GM21717 (cell line): Measurements from ENCODE around the gene TLN1.
A peak's percentile ranks its signal among the peaks of the same experiment; 100 is the strongest.

Experiments
- ATAC-seq: cut with Tn5 transposase; IDR thresholded peaks from one replicate; pipeline ENCODE4 v1.9.1; 2021; ENCODE audit warnings: mild to moderate bottlenecking, moderate library complexity; ENCODE audit not compliant: unreplicated experiment

Gene TLN1

DNA sequence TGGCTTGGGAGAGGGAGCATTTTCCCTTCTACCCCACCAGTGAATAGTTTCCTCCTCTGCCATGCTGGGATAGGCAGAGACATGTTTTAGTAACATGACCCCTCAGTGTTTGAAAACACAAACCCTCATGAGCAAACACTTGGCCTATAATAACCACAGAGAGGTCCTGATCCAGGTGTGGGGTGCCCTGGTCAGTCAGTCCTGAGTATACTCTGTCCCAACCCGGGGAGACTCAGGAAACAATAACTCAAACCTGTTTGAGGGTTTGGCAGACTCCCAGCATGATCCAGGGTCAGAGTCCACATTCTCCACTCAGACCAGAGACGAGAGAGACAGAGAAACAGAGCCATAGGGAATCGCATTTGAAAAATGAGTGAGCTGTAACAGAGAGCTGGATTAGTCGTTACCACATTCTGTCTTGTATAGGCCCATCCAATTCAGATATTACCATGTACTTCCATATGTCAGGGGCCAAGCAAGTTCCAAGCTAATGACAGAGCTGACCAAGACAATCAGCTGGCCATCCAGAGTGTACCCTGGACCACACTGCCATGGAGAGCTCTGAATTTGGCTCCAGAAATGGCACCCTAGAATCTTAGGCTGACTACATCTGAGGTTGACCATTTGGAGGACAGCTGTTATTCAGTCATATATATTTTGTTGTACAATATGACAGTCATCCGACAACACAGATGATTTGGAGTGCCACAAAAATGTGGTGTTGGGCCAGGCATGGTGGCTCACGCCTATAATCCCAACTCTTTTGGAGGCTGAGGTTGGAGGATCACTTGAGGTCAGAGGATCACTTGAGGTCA is 62.5 kb downstream of the TLN1 start:
- ATAC-seq = no peak

DNA sequence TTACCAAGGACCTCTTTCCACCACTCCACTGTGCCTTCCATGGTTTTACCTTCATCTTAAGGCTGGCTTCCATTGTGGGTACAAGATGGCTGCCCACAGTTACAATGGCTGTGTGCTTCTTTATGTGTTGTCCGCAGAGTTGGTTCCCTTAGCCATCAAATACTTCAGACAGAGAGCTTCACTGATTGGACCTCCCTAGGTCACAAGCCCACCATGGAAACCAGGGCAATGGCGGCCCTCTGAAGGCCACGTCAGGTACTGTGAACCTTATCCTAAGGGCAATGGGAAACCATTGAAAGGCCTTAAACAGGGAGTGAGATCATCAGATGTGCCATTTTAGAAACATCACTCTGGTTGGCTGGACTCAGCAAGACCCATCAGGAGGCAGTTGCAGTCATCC is 64.1 kb downstream of the TLN1 start:
- no peak for ATAC-seq

DNA sequence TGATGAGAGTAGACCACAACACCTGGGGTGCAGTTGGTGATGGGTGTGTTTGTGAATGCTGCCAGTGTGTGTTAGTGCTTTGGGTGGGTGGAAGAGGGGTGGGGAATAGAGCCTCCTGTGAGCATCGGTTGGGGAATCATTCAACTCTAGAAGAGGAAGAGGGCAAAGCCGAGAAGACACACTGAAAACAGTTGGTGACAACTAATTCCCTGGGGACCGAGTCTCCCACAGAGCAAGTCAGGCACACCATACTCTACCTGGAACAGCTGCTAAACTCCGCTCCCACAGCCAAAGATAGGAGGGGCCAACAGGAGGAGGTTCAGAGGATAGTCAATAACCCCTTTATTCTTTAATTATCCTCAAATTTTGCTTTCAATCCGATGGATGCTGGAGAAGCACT is 65.4 kb downstream of the TLN1 start:
- ATAC-seq = no peak

DNA sequence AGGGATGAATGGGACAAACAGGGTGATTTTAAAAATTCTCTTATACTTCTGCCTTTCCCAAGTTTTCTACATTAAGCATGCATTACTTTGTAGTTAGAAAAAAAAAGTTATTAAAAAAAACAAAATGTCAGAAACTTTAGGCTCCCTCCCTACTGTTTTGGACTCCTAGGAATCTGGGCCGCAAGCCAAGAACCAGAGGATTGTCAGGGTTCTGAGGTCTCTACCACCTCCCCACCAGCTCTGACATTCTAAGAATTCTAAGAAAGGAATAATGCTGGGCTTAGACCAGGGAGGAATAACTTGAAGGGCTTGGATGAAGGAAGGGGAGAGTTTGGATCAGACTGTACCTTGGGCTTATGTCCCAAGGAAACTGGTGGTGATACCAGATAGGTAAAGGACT is 66.0 kb downstream of the TLN1 start:
- no peak for ATAC-seq

DNA sequence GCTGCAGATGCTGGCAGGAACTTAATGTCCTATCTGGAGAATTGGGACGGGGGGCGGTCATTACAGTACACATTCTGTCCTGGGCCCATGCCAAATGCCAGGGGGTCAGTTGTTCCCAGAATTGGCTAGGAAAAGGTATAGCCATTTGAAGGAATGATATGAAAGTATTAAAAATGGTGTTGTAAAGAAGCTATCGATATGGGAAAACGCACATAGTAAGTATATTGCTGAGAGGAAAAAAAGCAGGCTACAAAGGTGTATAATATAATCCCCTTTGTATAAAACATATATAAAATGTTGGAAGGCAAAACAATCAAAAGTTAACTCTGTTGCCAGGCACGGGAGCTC is 66.5 kb downstream of the TLN1 start:
- ATAC-seq = no peak

DNA sequence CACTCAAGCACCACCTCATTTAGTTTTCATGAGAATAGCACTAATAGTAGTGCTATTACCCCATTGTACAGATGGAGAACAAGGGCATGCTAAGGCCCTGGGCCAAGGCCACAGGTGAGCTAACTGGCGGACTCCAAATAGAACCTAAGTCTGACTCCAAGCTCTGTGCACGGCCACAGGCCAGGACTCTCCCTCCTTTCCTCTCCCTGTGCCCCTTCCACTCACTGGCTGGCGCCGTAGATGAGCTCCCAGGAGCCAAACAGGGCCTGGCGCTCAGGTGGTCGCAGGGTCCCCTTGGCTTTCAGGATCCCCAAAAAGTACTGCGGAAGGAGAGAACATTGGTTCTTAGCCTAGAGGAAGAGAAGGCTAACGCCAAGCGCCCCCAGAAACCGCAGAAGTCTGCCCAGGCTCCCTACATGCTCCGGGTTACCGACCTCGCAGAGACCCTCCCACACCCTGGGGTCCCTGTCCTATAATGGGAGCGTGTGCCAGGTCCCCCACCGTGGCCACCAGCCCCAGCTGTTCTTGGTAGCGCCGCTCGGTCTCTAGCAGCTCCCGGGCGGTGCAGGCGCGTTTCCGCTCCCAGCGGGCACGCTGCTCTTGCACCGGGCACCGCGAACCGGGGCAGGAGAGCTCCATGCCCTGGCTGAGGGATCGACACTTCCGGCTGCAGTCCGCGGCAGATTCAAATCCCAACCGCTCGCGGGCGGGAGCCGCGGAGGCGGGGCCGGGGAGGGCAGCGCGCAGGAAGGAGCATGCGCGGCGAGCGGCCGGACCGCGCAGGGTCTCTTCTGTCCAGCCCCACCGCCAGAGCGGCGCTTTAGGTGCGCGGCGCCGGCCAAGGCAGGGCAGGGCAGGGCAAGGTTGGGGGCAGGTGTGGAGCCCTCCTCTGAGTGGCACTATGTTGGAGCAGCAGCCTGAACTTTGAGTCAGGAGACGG is 67.2 kb downstream of the TLN1 start, which contains the start of gene ARHGEF39:
ARHGEF39 (minus strand) TSS at position 665 of the 940 bp plus-strand sequence; CDS start at position 639, 26 bp downstream.
- ATAC-seq = peak; percentile 68

- ATAC-seq = no peak
Observed at GRCh38 chr9:35662437-35662836, 69.6 kb downstream of the TLN1 start.

DNA sequence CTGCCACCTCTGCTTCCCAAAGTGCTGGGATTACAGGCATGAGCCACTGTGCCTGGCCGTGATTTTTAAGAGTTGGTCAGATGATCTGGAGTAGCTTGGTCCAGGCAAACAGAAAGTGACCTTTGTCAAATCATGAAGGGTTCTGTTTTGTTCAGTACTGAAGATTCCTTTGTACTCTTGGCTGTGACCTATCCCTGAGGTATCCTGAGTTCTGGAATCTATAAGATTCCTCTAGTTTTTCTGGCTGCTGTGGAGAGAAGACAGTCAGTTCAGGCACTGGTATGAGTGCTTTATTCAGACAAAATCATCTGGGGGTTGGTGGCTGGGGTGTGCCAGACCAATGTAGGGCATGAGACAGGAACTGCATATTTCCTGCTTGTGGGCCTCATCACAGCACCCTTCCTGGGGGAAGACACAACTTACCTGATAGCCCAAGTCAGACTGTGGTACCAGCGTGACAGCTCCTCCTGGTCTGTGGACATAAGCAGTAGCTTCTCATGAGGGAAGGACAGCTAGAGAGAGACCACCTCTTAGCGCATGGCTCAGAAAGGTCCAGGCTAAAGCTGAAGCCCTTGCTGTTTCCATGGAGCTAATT is 70.1 kb downstream of the TLN1 start:
- no peak for ATAC-seq

DNA sequence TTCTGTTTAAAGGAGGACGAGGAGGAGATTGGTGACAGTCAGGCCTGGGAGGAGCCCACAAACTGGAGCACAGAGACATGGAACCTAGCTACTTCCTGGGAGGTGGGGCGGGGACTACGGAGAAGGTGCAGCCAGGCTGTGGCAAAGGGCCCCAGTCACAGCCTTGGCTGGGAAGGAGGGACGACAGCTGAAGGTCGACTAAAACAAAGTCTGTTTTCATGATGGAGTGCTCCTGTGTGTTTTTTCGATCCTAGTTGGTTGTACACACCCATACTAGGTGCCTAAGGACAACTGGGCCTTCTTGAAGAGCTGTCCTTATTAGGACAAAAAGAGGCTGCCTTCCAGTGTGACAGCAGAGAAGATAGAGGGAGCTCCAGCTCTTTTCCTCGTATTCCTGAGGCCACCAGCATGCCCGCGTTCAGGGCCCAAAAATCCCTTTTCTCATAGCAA is 71.0 kb downstream of the TLN1 start:
- ATAC-seq = no peak

DNA sequence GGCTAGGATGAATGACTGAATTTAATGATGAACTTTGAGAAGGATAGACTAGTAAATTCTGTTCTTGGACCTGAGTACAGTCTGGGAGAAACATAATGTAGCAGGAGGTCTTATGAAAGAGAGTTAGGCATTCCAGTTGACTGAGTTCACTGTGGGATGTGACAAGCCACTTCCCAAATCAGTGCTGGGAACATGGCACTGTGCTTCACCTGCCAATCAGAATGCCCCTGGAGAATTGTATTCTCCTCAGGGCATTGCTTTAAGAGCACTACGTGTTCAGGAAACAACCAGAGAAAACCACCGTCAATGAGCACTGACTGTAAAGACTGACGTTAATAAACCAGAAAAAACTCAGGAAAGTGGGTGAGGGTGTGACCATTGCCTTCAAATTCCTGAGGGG is 72.7 kb downstream of the TLN1 start:
- ATAC-seq = no peak

GRCh38 chr9:35658968-35659220 is 73.1 kb downstream of the TLN1 start:
- ATAC-seq = no peak

DNA sequence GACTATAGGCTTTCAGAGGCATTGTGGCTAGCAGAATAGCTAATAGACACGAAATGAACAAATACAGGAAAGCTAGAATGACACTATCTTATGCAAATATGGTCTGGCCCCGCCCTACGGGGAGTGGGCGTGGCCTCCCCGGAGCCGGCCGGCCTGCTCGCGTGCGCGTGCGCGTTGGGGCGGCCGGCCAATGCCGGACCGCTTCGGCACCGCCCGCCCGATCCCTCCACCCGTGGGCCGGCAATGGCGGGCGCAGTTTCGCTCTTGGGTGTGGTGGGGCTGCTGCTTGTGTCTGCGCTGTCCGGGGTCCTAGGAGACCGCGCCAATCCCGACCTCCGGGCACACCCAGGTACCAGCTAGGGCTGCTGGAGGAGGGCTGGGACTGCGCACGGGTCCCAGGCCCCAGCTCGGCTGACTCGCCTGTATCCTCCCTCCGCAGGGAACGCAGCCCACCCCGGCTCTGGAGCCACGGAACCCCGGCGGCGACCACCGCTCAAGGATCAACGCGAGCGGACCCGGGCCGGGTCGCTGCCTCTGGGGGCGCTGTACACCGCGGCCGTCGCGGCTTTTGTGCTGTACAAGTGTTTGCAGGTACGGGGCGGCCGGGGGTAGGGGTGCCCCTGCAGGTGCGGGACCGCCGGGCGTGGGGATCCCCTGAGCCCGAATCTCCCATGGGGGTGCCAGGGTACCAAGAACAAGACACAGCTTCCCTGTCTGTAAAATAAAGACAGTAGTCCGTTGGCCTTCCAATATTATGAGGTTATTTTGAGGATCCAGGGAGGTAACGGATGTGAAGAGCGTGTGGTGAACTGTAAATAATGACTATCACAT is 73.6 kb downstream of the TLN1 start, which contains the start of gene CCDC107:
CCDC107 (plus strand) TSS at position 156 of the 831 bp plus-strand sequence; CDS start at position 244, 88 bp downstream.
- ATAC-seq = peak; percentile 53

DNA sequence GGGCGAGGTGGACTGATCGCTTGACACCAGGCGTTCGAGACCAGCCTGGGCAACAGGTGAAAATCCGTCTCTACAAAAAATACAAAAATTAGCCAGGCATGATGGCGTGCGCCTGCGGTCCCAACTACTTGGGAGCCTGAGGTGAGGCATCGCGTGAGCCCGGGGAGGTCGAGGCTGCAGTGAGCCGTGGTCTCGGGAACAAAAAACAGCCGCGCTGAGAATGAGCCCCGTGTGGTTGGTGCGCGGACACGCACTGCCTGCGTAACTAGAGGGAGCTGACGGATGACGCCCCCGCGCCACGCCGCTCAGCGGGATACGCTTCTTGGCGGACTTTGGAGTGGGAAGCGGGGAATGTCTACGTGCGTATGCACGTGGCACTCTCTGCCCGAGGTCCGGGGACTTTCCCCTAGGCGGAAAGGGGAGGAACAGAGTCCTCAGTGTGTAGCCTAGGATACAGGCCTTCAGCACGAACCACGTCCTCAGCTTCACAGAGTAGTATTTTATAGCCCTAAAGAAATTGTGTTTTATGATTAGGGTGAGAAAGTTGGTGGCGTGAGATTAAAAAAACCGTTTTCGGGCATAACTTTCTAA is 74.4 kb downstream of the TLN1 start, which contains the start of gene RMRP:
RMRP (minus strand) TSS at position 474 of the 591 bp plus-strand sequence.
- ATAC-seq = peak; percentile 87

- ATAC-seq = no peak
Observed at GRCh38 chr9:35656831-35657545, 75.0 kb downstream of the TLN1 start.

DNA sequence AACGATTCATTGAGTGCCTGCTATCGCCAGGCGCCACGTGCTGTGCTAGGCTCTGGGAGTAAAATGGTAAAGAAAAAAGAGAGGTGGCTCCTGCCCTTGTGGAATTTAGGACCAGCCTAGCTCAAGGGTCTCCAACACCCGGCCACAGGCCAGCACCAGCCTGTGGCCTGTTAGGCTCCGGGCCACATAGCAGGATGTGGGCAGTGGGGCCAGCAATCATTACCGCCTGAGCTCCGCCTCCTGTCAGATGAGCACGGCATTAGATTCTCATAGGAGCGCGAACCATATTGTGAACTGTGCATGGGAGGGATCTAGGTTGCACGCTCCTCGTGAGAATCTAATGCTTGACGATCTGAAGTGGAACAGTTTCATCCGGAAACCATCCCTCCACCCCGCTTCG is 75.6 kb downstream of the TLN1 start:
- no peak for ATAC-seq

- ATAC-seq = no peak
Observed at GRCh38 chr9:35653611-35654010, 78.4 kb downstream of the TLN1 start.

GRCh38 chr9:35652829-35653209 is 79.2 kb downstream of the TLN1 start:
- no peak for ATAC-seq

GRCh38 chr9:35651956-35652828 is 79.8 kb downstream of the TLN1 start:
- no peak for ATAC-seq
